Activated CD8-positive, alpha-beta T cell treated with anti-CD3 and anti-CD28 coated beads, Interleukin-2, amount 10 ng/mL, durations not matched to agents 7 days and 5 days (primary cell): Measurements from ENCODE around the gene HSF5. TPM values are rescaled to one million over a fixed set of nuclear protein-coding genes. Genes with fewer than 3 reads are reported as not detected.

Experiments
- ATAC-seq: fragments of 150-1000 bp; cut with Tn5 transposase; one replicate; pipeline ENCODE4 v1.10.0; 2021; ENCODE audit warnings: moderate library complexity
- CTCF ChIA-PET: fragments of 350-600 bp; sonication (Branson Sonifier 250); formaldehyde crosslinking; loops from one replicate; lab custom pipeline; 2021; ENCODE audit warnings: antibody characterized with exemption; lab: Charles Lee
- POLR2A ChIA-PET: fragments of 350-600 bp; sonication (Branson Sonifier 250); formaldehyde crosslinking; loops from one replicate; lab custom pipeline; 2021; ENCODE audit warnings: antibody characterized with exemption; lab: Charles Lee
- DNase-seq: peaks from one replicate; pipeline ENCODE4 v3.0.0-alpha.2; 2020
- H3K27ac Mint-ChIP-seq: one replicate; pipeline ENCODE4 v1.8.0; 2021; ENCODE audit warnings: mild to moderate bottlenecking, mixed read lengths
- H3K27me3 Mint-ChIP-seq: one replicate; pipeline ENCODE4 v1.8.0; 2021; ENCODE audit warnings: low read depth, mixed read lengths
- H3K36me3 Mint-ChIP-seq: one replicate; pipeline ENCODE4 v1.8.0; 2021; ENCODE audit warnings: low read depth, mixed read lengths
- H3K4me1 Mint-ChIP-seq: one replicate; pipeline ENCODE4 v1.8.0; 2021; ENCODE audit warnings: low read depth, mixed read lengths
- H3K4me3 Mint-ChIP-seq: one replicate; pipeline ENCODE4 v1.8.0; 2021; ENCODE audit warnings: mild to moderate bottlenecking, mixed read lengths
- H3K9me3 Mint-ChIP-seq: one replicate; pipeline ENCODE4 v1.8.0; 2022; ENCODE audit warnings: mixed read lengths; ENCODE audit not compliant: insufficient read depth
- total RNA-seq, 2 experiments: library from RNA; stranded (reverse); gene quantifications; one replicate each; pipeline ENCODE4 v1.2.3, GENCODE V29; 2021

Gene HSF5
- total RNA-seq, 2 experiments from 2014 or later: 0.08 to 0.18 TPM

GRCh38 chr17:58377093-58377601 lies 111.1 kb downstream of the HSF5 start:
- ATAC-seq: no peak
- ChIA-PET POLR2A (interaction anchor here (1.5 kb wide), 1 partner anchor 23 kb away, joined by 4 read pairs; no protein-coding TSS in a partner anchor), CTCF (interaction anchor here (1.2 to 1.3 kb wide), 2 partner anchors 39 to 73 kb away, joined by 3 to 5 read pairs; partner anchors contain the start of gene RNF43)
- H3K36me3 Mint-ChIP-seq: peaks cover 2% of the 10 kb centered on the region
- H3K4me1 Mint-ChIP-seq: peaks cover 58% of the 10 kb centered on the region
- H3K4me3 Mint-ChIP-seq: no peak overlapping the region
- no peaks in the 10 kb centered on the region for H3K9me3 Mint-ChIP-seq
- H3K27me3 Mint-ChIP-seq: no peaks in the 10 kb centered on the region
- DNase-seq: no peak
- H3K27ac Mint-ChIP-seq: no peak overlapping the region

GRCh38 chr17:58376472-58377000 lies 111.7 kb downstream of the HSF5 start:
- DNase-seq: no peak
- Mint-ChIP-seq H3K4me3 (no peak overlapping the region), H3K27me3 (no peaks in the 10 kb centered on the region), H3K27ac (no peak overlapping the region), H3K36me3 (peaks cover 2% of the 10 kb centered on the region), H3K9me3 (no peaks in the 10 kb centered on the region), H3K4me1 (peaks cover 56% of the 10 kb centered on the region)
- ChIA-PET CTCF (interaction anchor here (1.2 to 1.3 kb wide), 2 partner anchors 40 to 72 kb away, joined by 3 to 5 read pairs; partner anchors contain the start of gene RNF43), POLR2A (interaction anchor here (1.5 kb wide), 1 partner anchor 22 kb away, joined by 4 read pairs; no protein-coding TSS in a partner anchor)
- ATAC-seq: no peak

- peaks cover 2% of the 10 kb centered on the region for H3K36me3 Mint-ChIP-seq
- POLR2A ChIA-PET: no interaction called here
- H3K27ac Mint-ChIP-seq: no peak overlapping the region
- no peak overlapping the region for H3K4me3 Mint-ChIP-seq
- CTCF ChIA-PET: interaction anchor here (1.3 kb wide), 1 partner anchor 72 kb away, joined by 3 read pairs; no protein-coding TSS in a partner anchor
- no peak for ATAC-seq
- DNase-seq: no peak
- peaks cover 49% of the 10 kb centered on the region for H3K4me1 Mint-ChIP-seq
- no peaks in the 10 kb centered on the region for H3K27me3 Mint-ChIP-seq
- H3K9me3 Mint-ChIP-seq: no peaks in the 10 kb centered on the region
Measured at GRCh38 chr17:58375811-58376210, 112.4 kb downstream of the HSF5 start.

- ChIA-PET CTCF (interaction anchor here (0.6 kb wide), 1 partner anchor 39 kb away, joined by 3 read pairs; no protein-coding TSS in a partner anchor), POLR2A (no interaction called here)
- no peaks in the 10 kb centered on the region for H3K9me3 Mint-ChIP-seq
- H3K27ac Mint-ChIP-seq: no peak overlapping the region
- ATAC-seq: no peak
- no peak overlapping the region for H3K4me3 Mint-ChIP-seq
- H3K36me3 Mint-ChIP-seq: peaks cover 2% of the 10 kb centered on the region
- H3K4me1 Mint-ChIP-seq: peaks cover 44% of the 10 kb centered on the region
- H3K27me3 Mint-ChIP-seq: no peaks in the 10 kb centered on the region
- DNase-seq: no peak
Measured at GRCh38 chr17:58375256-58375655, 113.0 kb downstream of the HSF5 start.

- ATAC-seq (no peak), DNase-seq (no peak)
- no peaks in the 10 kb centered on the region for H3K27me3 Mint-ChIP-seq
- H3K4me3 Mint-ChIP-seq: no peak overlapping the region
- H3K4me1 Mint-ChIP-seq: peaks cover 31% of the 10 kb centered on the region
- ChIA-PET CTCF (interaction anchor here (0.6 kb wide), 1 partner anchor 961 kb away, joined by 3 read pairs; no protein-coding TSS in a partner anchor), POLR2A (no interaction called here)
- H3K9me3 Mint-ChIP-seq: no peaks in the 10 kb centered on the region
- peaks cover 2% of the 10 kb centered on the region for H3K36me3 Mint-ChIP-seq
- no peak overlapping the region for H3K27ac Mint-ChIP-seq
Measured at GRCh38 chr17:58373923-58374322, 114.3 kb downstream of the HSF5 start.

GRCh38 chr17:58373003-58373402 lies 115.2 kb downstream of the HSF5 start:
- ChIA-PET CTCF (interaction anchor here (0.9 to 1.5 kb wide), 2 partner anchors 9 to 56 kb away, joined by 3 to 7 read pairs; no protein-coding TSS in a partner anchor), POLR2A (interaction anchor here (0.7 to 1.5 kb wide), 3 partner anchors 10 to 41 kb away, joined by 3 to 6 read pairs (median 3); partner anchors contain the start of gene SUPT4H1)
- DNase-seq: no peak
- H3K4me3 Mint-ChIP-seq: no peak overlapping the region
- H3K9me3 Mint-ChIP-seq: no peaks in the 10 kb centered on the region
- peaks cover 2% of the 10 kb centered on the region for H3K36me3 Mint-ChIP-seq
- H3K27me3 Mint-ChIP-seq: no peaks in the 10 kb centered on the region
- no peak overlapping the region for H3K27ac Mint-ChIP-seq
- ATAC-seq: no peak
- H3K4me1 Mint-ChIP-seq: peaks cover 25% of the 10 kb centered on the region

- Mint-ChIP-seq H3K27ac (no peak overlapping the region), H3K36me3 (peaks cover 2% of the 10 kb centered on the region), H3K27me3 (no peaks in the 10 kb centered on the region), H3K4me3 (no peak overlapping the region), H3K9me3 (no peaks in the 10 kb centered on the region), H3K4me1 (peaks cover 21% of the 10 kb centered on the region)
- POLR2A ChIA-PET: interaction anchor here (1.2 to 1.5 kb wide), 3 partner anchors 19 to 41 kb away, joined by 3 to 6 read pairs (median 3); partner anchors contain the start of gene SUPT4H1
- CTCF ChIA-PET: no interaction called here
- ATAC-seq (no peak), DNase-seq (no peak)
Measured at GRCh38 chr17:58371300-58371950, 116.8 kb downstream of the HSF5 start.

- Mint-ChIP-seq H3K4me3 (no peak overlapping the region), H3K4me1 (peaks cover 17% of the 10 kb centered on the region), H3K27ac (no peak overlapping the region), H3K36me3 (peaks cover 2% of the 10 kb centered on the region), H3K9me3 (no peaks in the 10 kb centered on the region), H3K27me3 (no peaks in the 10 kb centered on the region)
- no peak for DNase-seq
- no peak for ATAC-seq
- CTCF ChIA-PET: interaction anchor here (0.9 to 1.0 kb wide), 2 partner anchors 47 to 53 kb away, joined by 3 to 4 read pairs; partner anchors contain the start of gene RNF43
- POLR2A ChIA-PET: interaction anchor here (0.8 to 2.2 kb wide), 3 partner anchors 16 to 47 kb away, joined by 3 to 9 read pairs (median 3); partner anchors contain the start of gene RNF43
Measured at GRCh38 chr17:58370716-58371115, 117.5 kb downstream of the HSF5 start.

- Mint-ChIP-seq H3K36me3 (peaks cover 2% of the 10 kb centered on the region), H3K9me3 (no peaks in the 10 kb centered on the region), H3K27me3 (no peaks in the 10 kb centered on the region), H3K27ac (no peak overlapping the region), H3K4me3 (no peak overlapping the region), H3K4me1 (peaks cover 16% of the 10 kb centered on the region)
- CTCF ChIA-PET: interaction anchor here (0.9 to 1.0 kb wide), 2 partner anchors 47 to 53 kb away, joined by 3 to 4 read pairs; partner anchors contain the start of gene RNF43
- no peak for ATAC-seq
- POLR2A ChIA-PET: interaction anchor here (0.6 to 2.2 kb wide), 3 partner anchors 15 to 252 kb away, joined by 3 to 9 read pairs (median 3); partner anchors contain the start of gene RNF43
- DNase-seq: no peak
Measured at GRCh38 chr17:58370309-58370708, 117.9 kb downstream of the HSF5 start.
